Adrenal gland (tissue), 12 donors: ENCODE data around the gene INCA1. TPM values are rescaled to one million over a fixed set of nuclear protein-coding genes. Genes with fewer than 3 reads are reported as not detected.
A peak's percentile ranks its signal among the peaks of the same experiment; 100 is the strongest.

Experiments used
- DNase-seq, 7 donors: peaks; one replicate each; pipeline ENCODE4 v3.0.0-alpha.2; 2019 to 2020
- H3K27ac ChIP-seq, 5 donors: fragments of 200-600 bp; sonication (generic) in 4 of 5; 1 replicate in 3 of 5; 2 replicates in 2 of 5; pipeline versions ENCODE4 v1.5.1 to v1.8.0; 2016 to 2020; ENCODE audit warnings: mild to moderate bottlenecking in 1 of 5
- H3K27me3 ChIP-seq: fragments of 200-600 bp; 2 replicates; pipeline ENCODE4 v1.8.0; 2021
- H3K36me3 ChIP-seq, 2 donors: fragments of 200-600 bp; replicated peaks in 1 of 2; 1 replicate in 1 of 2; 2 replicates in 1 of 2; pipeline versions ENCODE4 v1.5.1 to v1.8.0; 2018 to 2022
- H3K4me1 ChIP-seq, 2 donors: fragments of 200-600 bp; replicated peaks in 1 of 2; 1 replicate in 1 of 2; 2 replicates in 1 of 2; pipeline versions ENCODE4 v1.5.1 to v1.8.0; 2018 to 2021
- H3K4me3 ChIP-seq, 4 donors: fragments of 200-600 bp; sonication (generic) in 3 of 4; one replicate each; pipeline ENCODE4 v1.5.1; 2016 to 2018
- H3K9me3 ChIP-seq, 3 donors: fragments of 200-600 bp; sonication (generic) in 1 of 3; replicated peaks in 1 of 3; 1 replicate in 2 of 3; 2 replicates in 1 of 3; pipeline versions ENCODE4 v1.5.1 to v1.8.0; 2016 to 2021
- POLR2A ChIP-seq, 2 donors: fragments of 450-650 bp; IDR thresholded peaks; one replicate each; pipeline ENCODE4 v1.6.1; 2017; ENCODE audit warnings: antibody characterized with exemption in 2 of 2, mild to moderate bottlenecking in 2 of 2, moderate library complexity in 1 of 2
- WGBS, 4 donors: extraction: QIAGEN DNeasy Blood & Tissue Kit in 2 of 4; methylation state at CpG; one replicate each; pipeline versions ENCODE4 v1.1.5 to v1.1.7; 2013 to 2017; 5-methylcytosine and 5-hydroxymethylcytosine counted together
- intact Hi-C, 2 donors: fragments of 100-400 bp; cut with DNase I; formaldehyde crosslinking; loops; one replicate each; pipeline versions ENCODE4 v1.14.1 to v1.15.0; 2022 to 2023
- polyA plus RNA-seq, 3 donors: library from polyadenylated mRNA; stranded (reverse); fragments of 200-250 nt in 2 of 3; fragments of 350-450 nt in 1 of 3; fragmentation: Illumina TruSeq in 1 of 3; extraction: RNeasy Lipid Tissue Mini Kit (QIAGEN cat#74804) in 1 of 3; gene quantifications; one replicate each; pipeline ENCODE4 v1.2.3, GENCODE V29; 2013 to 2014
- total RNA-seq, 9 donors: library from RNA; depleted of rRNA in 4 of 9; stranded (reverse); fragments of >200 nt in 4 of 9; fragments of 120-200 nt in 1 of 9; fragmentation: NEBNext Ultra II Directional in 1 of 9; extraction: Animal tissue kit (Norgen Biotek cat#: 25700) in 1 of 9; gene quantifications; one replicate each; pipeline versions ENCODE4 v1.1.0 to v1.2.4, GENCODE V29; 2013 to 2023
- TF ChIP-seq, protein P1 (sequence below), 6 experiments: fragments of 450-650 bp in 4 of 6; fragments of 200-600 bp in 2 of 6; sonication (generic) in 1 of 6; IDR thresholded peaks; 1 replicate in 5 of 6; 2 replicates in 1 of 6; pipeline versions ENCODE4 v1.5.1 to v1.8.0; 2016 to 2021; ENCODE audit warnings: antibody characterized with exemption in 6 of 6, mild to moderate bottlenecking in 2 of 6, moderate library complexity in 1 of 6
- donor health status: healthy with polysubstance abuse.
- donor health status: Bipolar disorder and iron deficiency.
- donor health status: DM: yes; HTN: yes; CAD: no.
- donor health status: DM: no; HTN: no; CAD: no.
- donor health status: DM: no; HTN: no; CAD: no.
- donor health status: DM: yes; HTN: yes; CAD: no.

The INCA1 gene
- total and polyA plus RNA-seq, 12 donors, result 0.44 to 6.2 (median 1.3) TPM; not detected in 2

DNA sequence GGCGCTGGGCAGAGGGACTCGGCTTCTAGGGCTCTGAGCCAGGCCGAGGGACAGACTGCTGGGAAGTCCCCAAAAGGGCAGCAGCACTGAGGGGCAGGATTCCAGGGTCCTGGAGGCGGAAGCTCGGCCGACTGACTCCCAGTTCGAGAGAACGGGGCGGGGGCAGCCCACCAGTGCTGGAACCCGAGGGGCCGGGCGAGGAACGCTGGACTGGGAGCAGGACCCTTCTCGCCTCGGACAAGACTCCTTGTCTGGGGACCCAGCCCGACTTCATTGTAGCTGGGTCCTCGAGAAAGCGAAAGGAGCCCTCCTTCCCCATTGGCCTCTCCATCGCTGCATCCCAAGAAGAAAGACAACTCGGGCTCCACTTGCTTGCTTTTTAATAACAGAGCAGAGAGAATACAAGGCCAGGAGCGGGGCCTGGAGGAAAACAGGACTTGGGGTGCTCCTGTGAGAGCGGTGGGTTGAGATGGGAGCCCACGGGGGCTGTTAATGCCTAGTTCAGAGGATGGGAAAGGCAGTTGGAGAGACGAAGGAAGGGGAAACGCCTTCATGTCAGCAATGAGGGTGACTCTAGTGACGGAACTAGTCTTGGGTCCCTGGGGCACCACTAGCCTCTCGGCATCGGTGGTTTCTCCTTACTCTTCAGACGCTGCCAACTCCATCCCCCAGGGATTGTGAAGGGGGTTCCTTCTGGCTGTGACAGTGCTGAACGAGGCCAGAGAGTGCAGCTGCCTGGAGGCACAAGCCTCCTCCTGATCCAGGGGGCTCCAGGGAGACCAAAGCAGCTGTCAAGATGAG lies 9.4 kb downstream of the INCA1 start:
- H3K36me3 ChIP-seq, result peaks cover 0 to 16% of the 10 kb centered on the region in 2 donors
- no peak for DNase-seq
- H3K9me3 ChIP-seq, result no peaks in the 10 kb centered on the region
- peak overlapping the region; percentile 15 to 95 (median 89) for H3K27ac ChIP-seq
- TF ChIP-seq, protein P1, sequence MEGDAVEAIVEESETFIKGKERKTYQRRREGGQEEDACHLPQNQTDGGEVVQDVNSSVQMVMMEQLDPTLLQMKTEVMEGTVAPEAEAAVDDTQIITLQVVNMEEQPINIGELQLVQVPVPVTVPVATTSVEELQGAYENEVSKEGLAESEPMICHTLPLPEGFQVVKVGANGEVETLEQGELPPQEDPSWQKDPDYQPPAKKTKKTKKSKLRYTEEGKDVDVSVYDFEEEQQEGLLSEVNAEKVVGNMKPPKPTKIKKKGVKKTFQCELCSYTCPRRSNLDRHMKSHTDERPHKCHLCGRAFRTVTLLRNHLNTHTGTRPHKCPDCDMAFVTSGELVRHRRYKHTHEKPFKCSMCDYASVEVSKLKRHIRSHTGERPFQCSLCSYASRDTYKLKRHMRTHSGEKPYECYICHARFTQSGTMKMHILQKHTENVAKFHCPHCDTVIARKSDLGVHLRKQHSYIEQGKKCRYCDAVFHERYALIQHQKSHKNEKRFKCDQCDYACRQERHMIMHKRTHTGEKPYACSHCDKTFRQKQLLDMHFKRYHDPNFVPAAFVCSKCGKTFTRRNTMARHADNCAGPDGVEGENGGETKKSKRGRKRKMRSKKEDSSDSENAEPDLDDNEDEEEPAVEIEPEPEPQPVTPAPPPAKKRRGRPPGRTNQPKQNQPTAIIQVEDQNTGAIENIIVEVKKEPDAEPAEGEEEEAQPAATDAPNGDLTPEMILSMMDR (IDR thresholded peaks at IDR 0.05), result no peak
- TF ChIP-seq POLR2A (IDR thresholded peaks at IDR 0.05), result peak in 1 of 2 donors; percentile 3
- peaks cover 13 to 24% of the 10 kb centered on the region in 2 donors for H3K4me1 ChIP-seq
- 2 to 4% (median 2%) methylated on average over 18 to 30 of the region's 30 CpGs for WGBS, 4 donors
- H3K4me3 ChIP-seq, result peak overlapping the region; percentile 25 to 93 (median 66)
- intact Hi-C loops, result loop anchor here (5.0 to 10.0 kb wide), 4 partner anchors 53 to 83 kb away; partner anchors contain the start of genes CHRNE (in 1 of the 2) and GP1BA (in 1 of the 2)
- H3K27me3 ChIP-seq, result no peaks in the 10 kb centered on the region

DNA sequence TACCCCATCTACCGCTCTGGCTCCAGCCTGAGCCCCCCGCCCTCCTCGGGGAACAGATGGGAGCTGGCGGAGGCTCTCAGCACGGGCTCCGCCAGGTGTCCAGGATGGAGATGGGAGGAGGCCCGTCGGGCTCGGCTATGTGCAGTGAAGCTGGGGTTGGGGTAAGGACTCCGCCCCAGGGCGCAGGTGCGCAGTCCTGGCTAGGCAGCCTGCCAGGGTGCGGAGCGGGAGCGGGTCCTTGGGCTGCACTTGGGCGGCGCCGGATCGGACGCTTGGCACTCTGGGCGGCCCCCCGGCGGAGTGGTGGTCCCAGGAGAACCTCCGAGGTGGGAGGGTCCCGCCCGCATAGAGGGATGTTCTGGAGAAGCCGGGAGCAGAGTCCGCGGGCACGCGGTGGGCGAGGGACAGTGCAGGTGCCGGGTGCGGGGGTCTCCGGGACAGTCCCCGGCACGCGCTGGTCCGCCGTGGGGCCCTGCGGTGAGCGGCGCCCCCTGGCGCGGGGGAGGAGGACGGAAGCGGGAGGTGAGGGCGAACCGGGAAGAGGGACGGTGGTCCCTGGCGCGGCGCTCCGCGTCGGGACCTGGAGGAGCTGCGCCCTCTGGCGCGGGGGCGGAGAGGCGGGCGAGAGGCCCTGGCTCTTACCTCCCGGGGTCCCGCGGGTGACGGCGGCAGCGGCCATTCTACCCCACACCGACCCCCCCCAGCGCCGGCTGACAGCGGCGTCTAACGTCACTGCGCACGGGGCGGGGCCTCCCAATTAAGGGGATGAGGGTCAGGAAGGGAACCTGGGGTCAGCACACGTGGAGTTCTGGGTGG lies 10.2 kb downstream of the INCA1 start, which contains the start of gene CAMTA2:
TSS of gene CAMTA2 (minus strand) at position 725 of the 816 bp plus-strand sequence. CDS start 1,453 bp downstream, outside the sequence.
- peak; percentile 47 to 58 for TF ChIP-seq POLR2A (IDR thresholded peaks at IDR 0.05)
- TF ChIP-seq, protein P1 (IDR thresholded peaks at IDR 0.05), result peak; percentile 27 to 70 (median 62)
- H3K36me3 ChIP-seq, result peaks cover 0 to 24% of the 10 kb centered on the region in 2 donors
- H3K27ac ChIP-seq, result peak within 1 kb of the TSS; percentile 15 to 95 (median 89)
- H3K4me3 ChIP-seq, result peak within 1 kb of the TSS; percentile 25 to 93 (median 66)
- H3K27me3 ChIP-seq, result no peaks in the 10 kb centered on the region
- DNase-seq, result peak; percentile 81 to 91 (median 86)
- 0 to 1% (median 0%) methylated on average over 5 to 78 of the region's 78 CpGs for WGBS, 4 donors
- no peaks in the 10 kb centered on the region for H3K9me3 ChIP-seq
- intact Hi-C loops, result loop anchor here (5.0 to 10.0 kb wide), 4 partner anchors 52 to 82 kb away; partner anchors contain the start of genes CHRNE (in 1 of the 2) and GP1BA (in 1 of the 2)
- peaks cover 13 to 24% of the 10 kb centered on the region in 2 donors for H3K4me1 ChIP-seq

DNA sequence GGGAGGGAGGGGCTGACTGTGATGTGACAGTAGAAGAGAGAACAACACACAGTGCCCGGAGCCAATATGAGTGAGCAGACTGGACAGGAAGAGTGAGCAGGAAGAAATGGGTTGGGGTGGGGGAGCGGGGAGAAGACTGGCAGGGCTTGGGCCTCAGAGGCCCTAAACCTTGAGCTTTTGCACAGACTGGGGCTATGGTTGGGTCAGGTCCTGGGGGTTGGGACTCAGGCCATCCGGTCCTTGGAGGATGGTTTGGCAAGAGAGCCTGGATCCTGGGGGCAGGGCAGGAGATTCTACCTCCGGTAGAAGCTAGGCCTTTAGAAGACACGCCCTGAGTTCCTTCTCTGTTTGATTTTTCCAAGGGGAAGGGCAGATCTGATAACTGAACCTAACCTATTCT lies 10.9 kb downstream of the INCA1 start:
- Histone ChIP-seq H3K27me3 (no peaks in the 10 kb centered on the region), H3K4me3 (peak overlapping the region in 2 of 4 donors; percentile 62 to 93), H3K36me3 (peaks cover 0 to 30% of the 10 kb centered on the region in 2 donors), H3K4me1 (peaks cover 13 to 24% of the 10 kb centered on the region in 2 donors), H3K9me3 (no peaks in the 10 kb centered on the region), H3K27ac (peak overlapping the region in 4 of 5 donors; percentile 80 to 95 (median 90))
- WGBS, 4 donors, result 18 to 26% (median 21%) methylated on average over 4 to 5 of the region's 5 CpGs
- intact Hi-C loops, result loop anchor here (5.0 to 10.0 kb wide), 4 partner anchors 52 to 82 kb away; partner anchors contain the start of genes CHRNE (in 1 of the 2) and GP1BA (in 1 of the 2)
- TF ChIP-seq POLR2A (IDR thresholded peaks at IDR 0.05), result peak in 1 of 2 donors; percentile 16
- TF ChIP-seq, protein P1 (IDR thresholded peaks at IDR 0.05), result no peak
- DNase-seq, result peak in 4 of 7 donors; percentile 49 to 68 (median 54)
